ENCODE data around the gene SBF2.

Gene SBF2

DNA sequence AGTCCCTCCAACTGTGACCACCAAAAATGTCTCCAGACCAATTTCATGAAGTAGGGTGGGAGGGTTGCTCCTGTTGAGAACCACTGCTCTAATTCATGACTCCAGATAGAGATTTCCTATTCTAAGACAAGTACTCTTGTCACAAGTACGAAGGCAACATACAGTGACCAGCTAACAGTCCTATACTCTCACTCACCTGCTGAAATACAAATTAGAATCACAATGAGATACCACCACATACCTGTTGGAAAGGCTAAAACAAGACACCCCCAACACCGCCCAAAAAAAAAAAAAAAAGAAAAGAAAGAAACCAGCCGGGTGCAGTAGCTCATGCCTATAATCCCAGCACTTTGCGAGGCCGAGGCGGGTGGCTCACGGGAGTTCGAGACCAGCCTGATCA lies 319.6 kb downstream of the SBF2 start:
- no peak overlapping the region for H3K4me3 ChIP-seq (ENCODE audit: low read length in 2 of 2)
- H3K9me3 ChIP-seq (ENCODE audit: control insufficient read depth in 2 of 2, low read length in 2 of 2) = no peaks in the 10 kb centered on the region
- no peaks in the 10 kb centered on the region for H3K27me3 ChIP-seq (ENCODE audit: control insufficient read depth in 1 of 2, insufficient read depth in 2 of 2, low read length in 2 of 2)
- no peak overlapping the region for H3K27ac ChIP-seq (ENCODE audit: low read length)
- no peak overlapping the region for H3K9ac ChIP-seq (ENCODE audit: low read length in 2 of 2)
- H3K36me3 ChIP-seq (ENCODE audit: control insufficient read depth in 2 of 2, insufficient read depth in 2 of 2, low read length in 2 of 2) = peaks cover 0 to 3% of the 10 kb centered on the region in 2 donors
- H3K4me1 ChIP-seq (ENCODE audit: control insufficient read depth, insufficient read depth, low read length) = no peaks in the 10 kb centered on the region

DNA sequence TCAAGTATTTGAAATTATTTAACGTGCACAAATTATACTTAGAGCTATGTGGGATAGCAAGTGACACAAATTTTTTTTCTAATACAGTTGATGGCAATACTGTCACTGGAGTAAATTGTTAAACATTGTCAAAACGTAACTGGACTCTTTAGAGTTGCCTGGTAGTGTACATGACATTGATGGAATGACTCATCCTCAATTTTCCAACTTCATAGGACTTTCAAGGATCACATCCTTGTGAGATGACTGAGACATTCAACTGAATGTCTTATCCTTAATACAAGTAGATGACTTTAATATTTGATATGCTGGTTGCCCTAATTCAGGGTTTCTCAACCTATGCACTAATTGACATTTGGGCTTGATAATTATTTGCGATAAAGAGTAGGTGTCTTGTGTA lies 320.1 kb downstream of the SBF2 start:
- Histone ChIP-seq H3K9ac (ENCODE audit: low read length in 2 of 2) (no peak overlapping the region), H3K9me3 (ENCODE audit: control insufficient read depth in 2 of 2, low read length in 2 of 2) (no peaks in the 10 kb centered on the region), H3K27me3 (ENCODE audit: control insufficient read depth in 1 of 2, insufficient read depth in 2 of 2, low read length in 2 of 2) (no peaks in the 10 kb centered on the region), H3K4me1 (ENCODE audit: control insufficient read depth, insufficient read depth, low read length) (no peaks in the 10 kb centered on the region), H3K4me3 (ENCODE audit: low read length in 2 of 2) (no peak overlapping the region), H3K36me3 (ENCODE audit: control insufficient read depth in 2 of 2, insufficient read depth in 2 of 2, low read length in 2 of 2) (peaks cover 0 to 3% of the 10 kb centered on the region in 2 donors), H3K27ac (ENCODE audit: low read length) (no peak overlapping the region)

DNA sequence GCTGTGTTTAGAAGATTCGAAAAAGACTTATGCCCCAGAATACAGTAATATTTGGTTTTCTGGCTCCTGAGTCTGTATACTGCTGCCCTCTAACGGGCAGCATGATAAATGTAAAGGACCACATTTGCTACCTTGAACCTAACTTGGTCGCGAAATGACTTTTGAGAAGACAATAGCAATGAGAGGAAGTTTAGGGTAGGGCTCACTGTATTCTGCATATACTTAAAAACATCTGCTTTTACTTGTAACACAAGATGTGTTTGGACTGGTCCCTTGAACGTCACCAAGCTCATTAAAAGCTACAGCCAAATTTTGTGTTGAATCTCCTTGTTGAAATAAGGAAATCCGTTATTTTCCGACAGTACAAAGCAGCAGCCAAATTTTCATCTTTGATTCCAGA lies 321.0 kb downstream of the SBF2 start:
- H3K9ac ChIP-seq (ENCODE audit: low read length in 2 of 2) = no peak overlapping the region

DNA sequence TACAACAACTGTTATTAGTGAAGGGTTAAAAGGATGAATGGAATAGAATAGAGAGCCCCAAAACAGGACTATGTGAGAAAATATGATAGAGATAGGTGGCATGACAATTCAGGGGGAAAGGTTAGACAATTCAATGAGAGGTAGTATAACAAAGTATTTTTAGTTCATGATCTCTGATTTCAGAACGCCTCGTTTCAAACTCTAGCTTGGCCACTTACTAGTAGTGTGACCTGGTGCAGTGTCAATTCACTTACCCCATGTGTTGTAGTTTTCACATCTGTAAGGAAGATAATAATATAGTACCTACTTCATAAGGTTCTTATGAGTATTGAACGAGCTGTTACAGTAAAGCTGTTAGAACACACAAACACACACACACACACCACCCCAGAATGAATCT lies 322.1 kb downstream of the SBF2 start:
- Histone ChIP-seq H3K36me3 (ENCODE audit: control insufficient read depth in 2 of 2, insufficient read depth in 2 of 2, low read length in 2 of 2) (peaks cover 0 to 6% of the 10 kb centered on the region in 2 donors), H3K9me3 (ENCODE audit: control insufficient read depth in 2 of 2, low read length in 2 of 2) (no peaks in the 10 kb centered on the region), H3K4me3 (ENCODE audit: low read length in 2 of 2) (no peak overlapping the region), H3K4me1 (ENCODE audit: control insufficient read depth, insufficient read depth, low read length) (no peaks in the 10 kb centered on the region), H3K27me3 (ENCODE audit: control insufficient read depth in 1 of 2, insufficient read depth in 2 of 2, low read length in 2 of 2) (no peaks in the 10 kb centered on the region), H3K27ac (ENCODE audit: low read length) (no peak overlapping the region), H3K9ac (ENCODE audit: low read length in 2 of 2) (no peak overlapping the region)

More for the DNA sequence above, 321.0 kb downstream of the SBF2 start:
- no peak overlapping the region for H3K27ac ChIP-seq (ENCODE audit: low read length)
- no peak overlapping the region for H3K4me3 ChIP-seq (ENCODE audit: low read length in 2 of 2)
- no peaks in the 10 kb centered on the region for H3K4me1 ChIP-seq (ENCODE audit: control insufficient read depth, insufficient read depth, low read length)
- no peaks in the 10 kb centered on the region for H3K27me3 ChIP-seq (ENCODE audit: control insufficient read depth in 1 of 2, insufficient read depth in 2 of 2, low read length in 2 of 2)
- no peaks in the 10 kb centered on the region for H3K9me3 ChIP-seq (ENCODE audit: control insufficient read depth in 2 of 2, low read length in 2 of 2)
- H3K36me3 ChIP-seq (ENCODE audit: control insufficient read depth in 2 of 2, insufficient read depth in 2 of 2, low read length in 2 of 2) = peaks cover 0 to 6% of the 10 kb centered on the region in 2 donors

DNA sequence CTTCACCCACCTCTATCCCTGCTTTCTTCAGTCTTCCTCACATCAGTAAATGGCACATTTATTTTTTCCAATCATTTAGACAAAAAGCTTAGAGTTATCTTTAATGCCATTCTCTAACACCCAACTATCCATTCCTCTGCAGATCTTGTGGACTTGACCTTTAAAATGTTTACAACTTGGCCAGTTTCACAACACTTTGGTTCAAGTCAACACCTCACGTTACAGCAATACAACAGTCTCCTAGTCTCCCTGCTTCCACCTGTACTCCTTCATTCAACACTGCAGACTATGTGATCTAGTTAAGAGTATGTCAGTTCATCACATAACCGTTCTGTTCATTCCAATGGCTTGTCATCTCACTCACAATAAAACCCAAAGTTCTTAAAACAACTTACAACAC lies 325.0 kb downstream of the SBF2 start:
- Histone ChIP-seq H3K36me3 (ENCODE audit: control insufficient read depth in 2 of 2, insufficient read depth in 2 of 2, low read length in 2 of 2) (peaks cover 0 to 3% of the 10 kb centered on the region in 2 donors), H3K27ac (ENCODE audit: low read length) (no peak overlapping the region), H3K9ac (ENCODE audit: low read length in 2 of 2) (no peak overlapping the region), H3K27me3 (ENCODE audit: control insufficient read depth in 1 of 2, insufficient read depth in 2 of 2, low read length in 2 of 2) (no peaks in the 10 kb centered on the region), H3K4me3 (ENCODE audit: low read length in 2 of 2) (no peak overlapping the region), H3K9me3 (ENCODE audit: control insufficient read depth in 2 of 2, low read length in 2 of 2) (no peaks in the 10 kb centered on the region), H3K4me1 (ENCODE audit: control insufficient read depth, insufficient read depth, low read length) (no peaks in the 10 kb centered on the region)

DNA sequence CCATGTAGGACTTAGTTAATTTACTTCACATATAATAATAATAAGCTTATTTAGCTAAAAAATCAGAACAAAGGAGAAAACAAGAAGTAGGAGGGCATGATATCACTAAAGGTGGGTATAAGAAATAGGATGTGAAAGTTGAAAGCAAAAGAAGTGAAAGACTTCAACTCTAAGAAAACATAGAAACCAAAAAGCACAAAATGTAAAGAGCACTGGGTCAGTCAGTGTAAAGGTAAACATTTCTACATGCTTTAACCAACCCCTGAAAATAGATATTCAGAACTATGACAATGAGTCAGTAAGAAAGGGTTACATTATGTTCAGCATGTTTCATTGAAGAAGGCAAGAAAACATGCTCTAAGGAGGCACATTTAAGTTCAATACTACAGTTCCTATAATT lies 331.3 kb downstream of the SBF2 start:
- H3K27me3 ChIP-seq (ENCODE audit: control insufficient read depth in 1 of 2, insufficient read depth in 2 of 2, low read length in 2 of 2) = no peaks in the 10 kb centered on the region
- no peaks in the 10 kb centered on the region for H3K4me1 ChIP-seq (ENCODE audit: control insufficient read depth, insufficient read depth, low read length)
- H3K36me3 ChIP-seq (ENCODE audit: control insufficient read depth in 2 of 2, insufficient read depth in 2 of 2, low read length in 2 of 2) = peaks cover 7 to 13% of the 10 kb centered on the region in 2 donors
- no peaks in the 10 kb centered on the region for H3K9me3 ChIP-seq (ENCODE audit: control insufficient read depth in 2 of 2, low read length in 2 of 2)
- no peak overlapping the region for H3K9ac ChIP-seq (ENCODE audit: low read length in 2 of 2)
- H3K27ac ChIP-seq (ENCODE audit: low read length) = no peak overlapping the region
- H3K4me3 ChIP-seq (ENCODE audit: low read length in 2 of 2) = no peak overlapping the region

DNA sequence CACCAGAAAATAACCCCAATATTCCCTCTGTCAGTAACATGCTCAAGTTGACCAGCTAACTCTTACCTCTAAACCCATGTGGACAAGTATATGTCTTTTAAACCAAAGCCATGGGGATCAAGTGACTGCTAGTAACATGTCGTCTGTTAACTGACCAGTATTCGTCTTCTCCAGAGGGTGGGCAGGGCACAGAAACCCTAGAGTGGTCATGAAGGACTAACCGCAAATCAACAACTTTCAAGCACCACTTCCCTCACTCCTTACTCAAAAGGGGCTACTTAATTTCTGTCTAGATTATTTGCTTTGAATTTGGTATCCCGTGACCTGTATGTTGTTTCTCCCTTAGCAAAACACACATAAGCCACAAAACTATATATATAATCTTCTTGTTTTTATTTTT lies 336.9 kb downstream of the SBF2 start:
- Histone ChIP-seq H3K27me3 (ENCODE audit: control insufficient read depth in 1 of 2, insufficient read depth in 2 of 2, low read length in 2 of 2) (no peaks in the 10 kb centered on the region), H3K9ac (ENCODE audit: low read length in 2 of 2) (no peak overlapping the region), H3K4me3 (ENCODE audit: low read length in 2 of 2) (no peak overlapping the region), H3K36me3 (ENCODE audit: control insufficient read depth in 2 of 2, insufficient read depth in 2 of 2, low read length in 2 of 2) (peaks cover 7 to 11% of the 10 kb centered on the region in 2 donors), H3K9me3 (ENCODE audit: control insufficient read depth in 2 of 2, low read length in 2 of 2) (no peaks in the 10 kb centered on the region), H3K4me1 (ENCODE audit: control insufficient read depth, insufficient read depth, low read length) (no peaks in the 10 kb centered on the region), H3K27ac (ENCODE audit: low read length) (no peak overlapping the region)

DNA sequence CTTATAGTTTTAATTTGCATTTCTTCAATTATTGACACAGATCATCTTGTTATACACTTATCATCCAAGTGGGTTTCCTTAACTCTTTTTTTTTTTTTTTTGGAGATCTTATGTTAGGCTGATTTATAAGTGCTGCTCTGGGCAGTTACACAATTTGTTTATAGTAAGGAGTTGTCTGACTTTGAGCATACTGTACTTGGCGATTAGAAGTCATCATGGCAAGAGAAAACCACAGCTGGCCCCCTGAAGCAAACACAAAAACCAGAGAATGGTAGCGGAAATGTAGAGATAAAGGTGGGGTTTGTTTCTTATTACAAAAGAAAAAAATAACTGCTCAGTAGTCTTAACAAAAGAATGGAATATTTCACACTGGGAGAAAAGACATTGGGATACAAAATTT lies 337.5 kb downstream of the SBF2 start:
- Histone ChIP-seq H3K4me1 (ENCODE audit: control insufficient read depth, insufficient read depth, low read length) (no peaks in the 10 kb centered on the region), H3K9ac (ENCODE audit: low read length in 2 of 2) (no peak overlapping the region), H3K27me3 (ENCODE audit: control insufficient read depth in 1 of 2, insufficient read depth in 2 of 2, low read length in 2 of 2) (no peaks in the 10 kb centered on the region), H3K9me3 (ENCODE audit: control insufficient read depth in 2 of 2, low read length in 2 of 2) (no peaks in the 10 kb centered on the region), H3K27ac (ENCODE audit: low read length) (no peak overlapping the region), H3K4me3 (ENCODE audit: low read length in 2 of 2) (no peak overlapping the region), H3K36me3 (ENCODE audit: control insufficient read depth in 2 of 2, insufficient read depth in 2 of 2, low read length in 2 of 2) (peaks cover 3 to 11% of the 10 kb centered on the region in 2 donors)

DNA sequence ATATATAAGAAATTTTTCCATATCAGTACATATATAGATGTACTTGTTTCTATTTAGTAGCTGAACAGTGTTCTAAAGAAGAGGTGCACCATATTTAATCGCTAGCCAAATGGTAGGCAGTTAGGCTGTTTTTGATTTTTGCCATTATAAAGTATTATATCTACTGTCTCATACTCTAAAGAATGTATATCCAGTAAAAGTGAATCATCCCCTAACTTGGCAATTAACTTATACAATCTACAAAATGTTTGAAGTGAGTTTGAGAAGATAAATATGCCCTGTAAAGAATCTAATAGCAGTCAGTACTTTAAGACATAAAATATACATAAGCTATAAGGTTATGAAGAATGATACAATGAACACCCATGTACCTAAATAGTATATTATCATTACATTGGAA lies 338.6 kb downstream of the SBF2 start:
- H3K9me3 ChIP-seq (ENCODE audit: control insufficient read depth in 2 of 2, low read length in 2 of 2) = no peaks in the 10 kb centered on the region
- no peak overlapping the region for H3K27ac ChIP-seq (ENCODE audit: low read length)
- peaks cover 3 to 11% of the 10 kb centered on the region in 2 donors for H3K36me3 ChIP-seq (ENCODE audit: control insufficient read depth in 2 of 2, insufficient read depth in 2 of 2, low read length in 2 of 2)
- no peak overlapping the region for H3K4me3 ChIP-seq (ENCODE audit: low read length in 2 of 2)
- H3K27me3 ChIP-seq (ENCODE audit: control insufficient read depth in 1 of 2, insufficient read depth in 2 of 2, low read length in 2 of 2) = no peaks in the 10 kb centered on the region
- H3K9ac ChIP-seq (ENCODE audit: low read length in 2 of 2) = no peak overlapping the region
- H3K4me1 ChIP-seq (ENCODE audit: control insufficient read depth, insufficient read depth, low read length) = no peaks in the 10 kb centered on the region

DNA sequence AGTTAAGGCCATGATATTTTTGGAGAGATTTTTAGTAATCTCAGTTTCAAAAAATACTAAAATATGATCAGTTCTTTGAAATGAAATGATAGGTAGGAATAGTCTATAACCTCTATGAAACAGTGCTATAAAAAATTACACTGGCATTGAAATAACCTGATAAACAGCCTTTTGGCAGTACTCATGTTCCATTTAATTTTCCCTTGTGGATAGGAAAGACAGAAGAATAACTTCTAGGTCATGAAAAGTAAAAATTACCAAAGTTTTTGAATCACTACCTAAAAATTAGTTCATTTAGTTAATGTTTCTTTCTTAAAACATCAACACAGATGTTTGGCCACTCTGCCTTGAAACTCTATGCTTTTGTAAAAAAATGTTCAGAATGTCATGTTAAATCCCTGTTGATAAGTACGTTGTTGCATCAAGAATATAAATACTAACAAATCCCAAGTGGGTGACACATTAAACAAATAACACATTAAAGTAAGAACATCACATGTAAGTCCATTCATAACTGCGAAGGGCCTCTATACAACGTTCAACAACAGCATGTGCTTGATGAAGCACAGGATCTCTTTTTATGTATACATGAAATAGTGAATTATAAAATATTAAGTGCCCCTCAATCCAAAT lies 339.9 kb downstream of the SBF2 start:
- H3K36me3 ChIP-seq (ENCODE audit: control insufficient read depth in 2 of 2, insufficient read depth in 2 of 2, low read length in 2 of 2) = peaks cover under 1 to 6% of the 10 kb centered on the region in 2 donors
- H3K27ac ChIP-seq (ENCODE audit: low read length) = no peak overlapping the region
- H3K4me3 ChIP-seq (ENCODE audit: low read length in 2 of 2) = no peak overlapping the region
- H3K27me3 ChIP-seq (ENCODE audit: control insufficient read depth in 1 of 2, insufficient read depth in 2 of 2, low read length in 2 of 2) = no peaks in the 10 kb centered on the region
- H3K9ac ChIP-seq (ENCODE audit: low read length in 2 of 2) = no peak overlapping the region
- no peaks in the 10 kb centered on the region for H3K4me1 ChIP-seq (ENCODE audit: control insufficient read depth, insufficient read depth, low read length)
- H3K9me3 ChIP-seq (ENCODE audit: control insufficient read depth in 2 of 2, low read length in 2 of 2) = no peaks in the 10 kb centered on the region

DNA sequence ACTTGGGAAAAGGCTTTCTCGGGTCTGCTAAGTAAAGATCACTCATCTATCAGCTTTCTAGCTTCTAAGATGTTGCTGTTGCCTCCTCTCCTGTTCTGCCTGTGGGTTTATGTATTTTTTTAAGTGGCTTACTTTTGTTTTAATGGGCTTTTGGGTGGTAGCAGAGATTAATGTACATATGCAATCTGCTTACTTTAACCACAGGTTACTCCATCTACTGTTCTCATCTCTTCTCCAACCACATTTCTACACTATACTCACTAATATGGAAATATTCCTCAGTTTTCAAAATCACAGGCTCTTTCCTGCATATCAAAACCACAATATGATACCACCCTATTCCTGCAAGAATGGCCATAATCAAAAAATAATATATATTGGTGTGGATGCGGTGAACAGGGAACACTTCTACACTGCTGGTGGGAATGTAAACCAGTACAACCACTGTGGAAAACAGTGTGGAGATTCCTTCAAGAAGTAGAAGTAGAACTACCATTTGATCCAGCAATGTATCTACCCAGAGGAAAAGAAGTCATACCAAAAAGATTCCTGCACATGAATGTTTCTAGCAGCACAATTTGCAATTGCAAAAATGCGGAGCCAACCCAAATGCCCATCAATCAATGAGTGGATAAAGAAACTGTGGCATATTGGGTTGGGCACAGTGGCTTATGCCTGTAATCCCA lies 341.4 kb downstream of the SBF2 start:
- no peaks in the 10 kb centered on the region for H3K27me3 ChIP-seq (ENCODE audit: control insufficient read depth in 1 of 2, insufficient read depth in 2 of 2, low read length in 2 of 2)
- H3K36me3 ChIP-seq (ENCODE audit: control insufficient read depth in 2 of 2, insufficient read depth in 2 of 2, low read length in 2 of 2) = no peaks in the 10 kb centered on the region
- H3K9ac ChIP-seq (ENCODE audit: low read length in 2 of 2) = no peak overlapping the region
- H3K27ac ChIP-seq (ENCODE audit: low read length) = no peak overlapping the region
- H3K4me1 ChIP-seq (ENCODE audit: control insufficient read depth, insufficient read depth, low read length) = no peaks in the 10 kb centered on the region
- H3K4me3 ChIP-seq (ENCODE audit: low read length in 2 of 2) = no peak overlapping the region
- no peaks in the 10 kb centered on the region for H3K9me3 ChIP-seq (ENCODE audit: control insufficient read depth in 2 of 2, low read length in 2 of 2)

Data from stomach smooth muscle (tissue), 2 donors.